HCT116 (cell line): ENCODE results near the gene ATG9A. TPM values are rescaled to one million over a fixed set of nuclear protein-coding genes. Genes with fewer than 3 reads are reported as not detected.

ENCODE experiments used
- ATAC-seq: fragments of 200-7000 bp; cut with Tn5 transposase; 2 replicates; pipeline ENCODE4 v1.9.1; 2020; ENCODE audit warnings: mild to moderate bottlenecking, moderate library complexity
- BruUV-seq: library from RNA; stranded (reverse); fragments of 400-500 nt; replicated peaks from 2 replicates; lab custom pipeline; 2021; lab: Mats Ljungman, UMichigan
- CTCF ChIA-PET: fragments of 300-600 bp; sonication (Branson Sonifier 250); formaldehyde crosslinking; loops from one replicate; lab custom pipeline; 2021; ENCODE audit warnings: antibody characterized with exemption; lab: Charles Lee
- POLR2A ChIA-PET: fragments of 300-600, 350-600 bp; sonication (Branson Sonifier 250); formaldehyde crosslinking; loops from one replicate; lab custom pipeline; 2021; ENCODE audit warnings: antibody characterized with exemption; lab: Charles Lee
- RAD21 ChIA-PET, 2 experiments: fragments of 300-600 bp; sonication (Branson Sonifier 250); formaldehyde crosslinking; loops; one replicate each; lab custom pipeline; 2023; ENCODE audit warnings: low total read pairs in 2 of 2; ENCODE audit not compliant: uncharacterized antibody in 2 of 2, unreplicated experiment in 2 of 2, low non-redundant PET in 1 of 2; lab: Charles Lee
- DNase-seq: peaks from one replicate; pipeline ENCODE4 v3.0.0-alpha.2; 2010; ENCODE audit warnings: low read depth, low spot score
- H2AFZ ChIP-seq: fragments of 200-600 bp; shearing (Covaris generic), sonication (generic); 2 replicates; pipeline ENCODE4 v1.6.1; 2017; ENCODE audit warnings: low read depth, mixed run types, mixed read lengths, antibody characterized with exemption, low read length; ENCODE audit not compliant: poor library complexity, severe bottlenecking
- H3K27ac ChIP-seq: 2 replicates; pipeline ENCODE4 v1.5.1; 2012; ENCODE audit warnings: low read depth, low read length
- H3K27me3 ChIP-seq: fragments of 200-600 bp; sonication (generic); 2 replicates; pipeline ENCODE4 v1.6.1; 2016; ENCODE audit warnings: mixed run types, low read length, mixed read lengths; ENCODE audit not compliant: insufficient read depth
- H3K36me3 ChIP-seq, 2 experiments: fragments of 200-500 bp in 1 of 2; fragments of 200-600 bp in 1 of 2; sonication (Bioruptor generic) in 1 of 2; sonication (generic) in 1 of 2; 2 replicates each; pipeline versions ENCODE4 v1.5.1 to v1.6.1; 2014 to 2016; ENCODE audit warnings: low read length in 2 of 2, inconsistent platforms in 1 of 2, mixed read lengths in 1 of 2, mixed run types in 1 of 2; ENCODE audit not compliant: insufficient read depth in 2 of 2, control insufficient read depth in 1 of 2
- H3K4me1 ChIP-seq, 2 experiments: fragments of 200-600 bp in 1 of 2; sonication (generic) in 1 of 2; 2 replicates each; pipeline versions ENCODE4 v1.5.1 to v1.6.1; 2012 to 2017; ENCODE audit warnings: low read length in 2 of 2, inconsistent platforms in 1 of 2, mild to moderate bottlenecking in 1 of 2, mixed read lengths in 1 of 2, mixed run types in 1 of 2, moderate library complexity in 1 of 2; ENCODE audit not compliant: insufficient read depth in 2 of 2, control insufficient read depth in 1 of 2
- H3K4me2 ChIP-seq: fragments of 200-600 bp; sonication (generic); 2 replicates; pipeline ENCODE4 v1.6.1; 2017; ENCODE audit warnings: mixed run types, low read length, mixed read lengths
- H3K4me3 ChIP-seq, 2 experiments: fragments of 200-600 bp in 1 of 2; sonication (generic) in 1 of 2; replicated peaks in 1 of 2; 2 replicates each; pipeline ENCODE4 v1.5.1; 2011 to 2016; ENCODE audit warnings: low read length in 2 of 2, control low read depth in 1 of 2, low read depth in 1 of 2, mild to moderate bottlenecking in 1 of 2, mixed read lengths in 1 of 2, mixed run types in 1 of 2
- H3K79me2 ChIP-seq: fragments of 200-600 bp; sonication (generic); 2 replicates; pipeline ENCODE4 v1.6.1; 2017; ENCODE audit warnings: mild to moderate bottlenecking, mixed run types, low read length, moderate library complexity, mixed read lengths; ENCODE audit not compliant: insufficient read depth
- H3K9ac ChIP-seq: fragments of 200-600 bp; sonication (generic); 2 replicates; pipeline ENCODE4 v1.6.1; 2016; ENCODE audit warnings: low read length, mixed read lengths
- H3K9me2 ChIP-seq: fragments of 200-600 bp; sonication (generic), shearing (Covaris generic); 2 replicates; pipeline ENCODE4 v1.6.1; 2017; ENCODE audit warnings: mixed run types, mild to moderate bottlenecking, moderate library complexity; ENCODE audit not compliant: insufficient read depth
- H3K9me3 ChIP-seq, 2 experiments: fragments of 200-500 bp in 1 of 2; fragments of 200-600 bp in 1 of 2; sonication (Bioruptor generic) in 1 of 2; sonication (generic) in 1 of 2; 2 replicates each; pipeline ENCODE4 v1.6.1; 2014 to 2017; ENCODE audit warnings: low read length in 2 of 2, mixed read lengths in 2 of 2, inconsistent platforms in 1 of 2, low read depth in 1 of 2, mild to moderate bottlenecking in 1 of 2, mixed run types in 1 of 2, moderate library complexity in 1 of 2; ENCODE audit not compliant: control insufficient read depth in 1 of 2, insufficient read depth in 1 of 2
- H4K20me1 ChIP-seq: fragments of 200-600 bp; sonication (generic), shearing (Covaris generic); 2 replicates; pipeline ENCODE4 v1.6.1; 2017; ENCODE audit warnings: mixed run types, mild to moderate bottlenecking, moderate library complexity; ENCODE audit not compliant: insufficient read depth
- ATF3 ChIP-seq: IDR thresholded peaks from 2 replicates; pipeline ENCODE4 v1.6.1; 2012
- CBX3 ChIP-seq: IDR thresholded peaks from 2 replicates; pipeline ENCODE4 v1.6.1; 2012; ENCODE audit warnings: low read depth
- ELF1 ChIP-seq: IDR thresholded peaks from 2 replicates; pipeline ENCODE4 v1.6.1; 2012; ENCODE audit warnings: low read depth, borderline replicate concordance
- FOSL1 ChIP-seq: IDR thresholded peaks from 2 replicates; pipeline ENCODE4 v1.6.1; 2012; ENCODE audit warnings: low read depth
- JUND ChIP-seq: IDR thresholded peaks from 2 replicates; pipeline ENCODE4 v1.6.1; 2012
- MAX ChIP-seq: IDR thresholded peaks from 2 replicates; pipeline ENCODE4 v1.6.1; 2012
- POLR2AphosphoS5 ChIP-seq: IDR thresholded peaks from 2 replicates; pipeline ENCODE4 v1.6.1; 2011; ENCODE audit warnings: mild to moderate bottlenecking, low read depth, low read length, moderate library complexity
- REST ChIP-seq: IDR thresholded peaks from 2 replicates; pipeline ENCODE4 v1.6.1; 2012; ENCODE audit warnings: low read depth
- SIN3A ChIP-seq: IDR thresholded peaks from 2 replicates; pipeline ENCODE4 v1.6.1; 2012; ENCODE audit warnings: low read depth
- SRF ChIP-seq: IDR thresholded peaks from 2 replicates; pipeline ENCODE4 v1.6.1; 2012; ENCODE audit warnings: low read depth
- TCF7L2 ChIP-seq: IDR thresholded peaks from 2 replicates; pipeline ENCODE4 v1.7.0; 2011; ENCODE audit warnings: borderline replicate concordance, inconsistent platforms; ENCODE audit not compliant: insufficient read depth, insufficient read length; ENCODE audit errors: extremely low read depth
- ZBTB33 ChIP-seq: IDR thresholded peaks from 2 replicates; pipeline ENCODE4 v1.6.1; 2011; ENCODE audit warnings: mild to moderate bottlenecking, low read length, moderate library complexity; ENCODE audit not compliant: insufficient replicate concordance; ENCODE audit errors: extremely low read depth
- intact Hi-C: fragments of 100-400 bp; cut with micrococcal nuclease; formaldehyde crosslinking; loops from 2 replicates; pipeline ENCODE4 v1.10.0; 2022
- total RNA-seq: library from RNA; stranded (reverse); gene quantifications from one replicate; pipeline ENCODE4 v1.2.1, GENCODE V29; 2021; ENCODE audit not compliant: unreplicated experiment

The ATG9A gene
- total RNA-seq, 1 experiment from 2014 or later, result 51.8 TPM

GRCh38 chr2:219243291-219243761 is 13.9 kb upstream of the ATG9A start:
- ChIA-PET RAD21 (no interaction called here), POLR2A (no interaction called here), CTCF (no interaction called here)
- TF ChIP-seq TCF7L2, result no peak
- no peak for TF ChIP-seq FOSL1
- no peak for TF ChIP-seq ATF3
- no peak for TF ChIP-seq MAX
- TF ChIP-seq SRF, result no peak
- no peak for TF ChIP-seq REST
- TF ChIP-seq ZBTB33, result no peak
- no peak for TF ChIP-seq JUND
- TF ChIP-seq POLR2AphosphoS5, result no peak
- no peak for TF ChIP-seq CBX3
- TF ChIP-seq SIN3A, result no peak
- TF ChIP-seq ELF1, result no peak
- Histone ChIP-seq H3K9ac (no peak overlapping the region), H3K9me3 (no peaks in the 10 kb centered on the region), H3K27ac (no peak overlapping the region), H2AFZ (no peak overlapping the region), H3K4me1 (peaks cover 8 to 19% of the 10 kb centered on the region in 2 experiments), H3K4me3 (no peak overlapping the region), H3K79me2 (peaks cover 14% of the 10 kb centered on the region; the same call in 1 of the 2 replicates), H3K4me2 (no peak overlapping the region), H3K27me3 (no peaks in the 10 kb centered on the region), H3K36me3 (peaks cover 0 to 5% of the 10 kb centered on the region in 2 experiments; a peak in 3 of 4 replicates), H3K9me2 (no peaks in the 10 kb centered on the region), H4K20me1 (no peaks in the 10 kb centered on the region)
- BruUV-seq, result no TSS peak
- intact Hi-C loops, result no loop called here
- ATAC-seq, result no peak
- no peak for DNase-seq
